Left lung (tissue), 10 donors: ENCODE data around the gene WDR20. TPM values are rescaled to one million over a fixed set of nuclear protein-coding genes. Genes with fewer than 3 reads are reported as not detected.

Experiments
- ATAC-seq: fragments of 200-7000 bp; cut with Tn5 transposase; one replicate; pipeline ENCODE4 v1.9.1; 2020; ENCODE audit warnings: moderate library complexity
- DNase-seq, 4 donors: peaks; one replicate each; pipeline ENCODE4 v3.0.0-alpha.2; 2013 to 2020
- H3K27ac ChIP-seq, 2 donors: fragments of 200-600 bp; sonication (generic) in 1 of 2; one replicate each; pipeline versions ENCODE4 v1.5.0 to v1.8.0; 2020 to 2021
- H3K27me3 ChIP-seq, 2 donors: fragments of 200-600 bp; sonication (generic) in 1 of 2; one replicate each; pipeline versions ENCODE4 v1.5.0 to v1.8.0; 2020 to 2021
- H3K36me3 ChIP-seq, 2 donors: fragments of 200-600 bp; sonication (generic) in 1 of 2; one replicate each; pipeline versions ENCODE4 v1.5.0 to v1.8.0; 2020 to 2021
- H3K4me1 ChIP-seq, 2 donors: fragments of 200-600 bp; one replicate each; pipeline ENCODE4 v1.8.0; 2021
- H3K4me3 ChIP-seq, 2 donors: fragments of 200-600 bp; sonication (generic) in 1 of 2; one replicate each; pipeline versions ENCODE4 v1.5.0 to v1.8.0; 2020 to 2021; ENCODE audit warnings: mild to moderate bottlenecking in 1 of 2
- H3K9me3 ChIP-seq, 2 donors: fragments of 200-600 bp; sonication (generic) in 1 of 2; one replicate each; pipeline versions ENCODE4 v1.5.0 to v1.8.0; 2020 to 2021
- CTCF ChIP-seq, 2 donors: fragments of 200-600 bp; sonication (generic) in 1 of 2; IDR thresholded peaks; one replicate each; pipeline versions ENCODE4 v1.5.0 to v1.8.0; 2021; ENCODE audit warnings: antibody characterized with exemption in 2 of 2
- intact Hi-C, 2 donors: fragments of 100-400 bp; cut with DNase I; formaldehyde crosslinking; loops; one replicate each; pipeline versions ENCODE4 v1.11.2 to v1.14.2; 2022
- polyA plus RNA-seq, 6 donors: library from polyadenylated mRNA; unstranded; fragments of 120-200 nt; gene quantifications; one replicate each; pipeline ENCODE4 v1.2.1, GENCODE V29; 2013; ENCODE audit not compliant: insufficient read length in 6 of 6
- total RNA-seq, 2 donors: library from RNA; stranded (reverse); fragmentation: NEBNext Ultra II Directional; extraction: Animal tissue kit (Norgen Biotek cat#: 25700); gene quantifications; one replicate each; pipeline ENCODE4 v1.2.1, GENCODE V29; 2021
- donor health status: DM: no; HTN: yes; CAD: no.
- donor health status: DM: no; HTN: no; CAD: no.

WDR20 gene
- total and polyA plus RNA-seq, 8 donors = 22.4 to 28.4 (median 26.2) TPM

GRCh38 chr14:102182936-102183619 lies 43.4 kb downstream of the WDR20 start:
- H3K9me3 ChIP-seq = no peaks in the 10 kb centered on the region
- no peak overlapping the region for H3K27ac ChIP-seq
- H3K27me3 ChIP-seq = no peaks in the 10 kb centered on the region
- no peaks in the 10 kb centered on the region for H3K36me3 ChIP-seq
- intact Hi-C loops = no loop called here
- TF ChIP-seq CTCF (IDR thresholded peaks at IDR 0.05) = no peak
- peak in 2 of 4 donors; percentile 25 to 28 for DNase-seq
- no peak overlapping the region for H3K4me3 ChIP-seq
- ATAC-seq = no peak
- peaks cover 16 to 48% of the 10 kb centered on the region in 2 donors for H3K4me1 ChIP-seq

- no peak for ATAC-seq
- no peak overlapping the region for H3K4me3 ChIP-seq
- no peak for DNase-seq
- no peak for TF ChIP-seq CTCF (IDR thresholded peaks at IDR 0.05)
- no peaks in the 10 kb centered on the region for H3K36me3 ChIP-seq
- no peak overlapping the region for H3K27ac ChIP-seq
- no peaks in the 10 kb centered on the region for H3K9me3 ChIP-seq
- H3K4me1 ChIP-seq = peaks cover 20 to 51% of the 10 kb centered on the region in 2 donors
- no peaks in the 10 kb centered on the region for H3K27me3 ChIP-seq
- intact Hi-C loops = no loop called here
Observed at GRCh38 chr14:102183886-102184285, 44.2 kb downstream of the WDR20 start.

GRCh38 chr14:102184316-102185035 lies 44.8 kb downstream of the WDR20 start:
- intact Hi-C loops = no loop called here
- no peaks in the 10 kb centered on the region for H3K9me3 ChIP-seq

GRCh38 chr14:102185360-102185759 lies 45.7 kb downstream of the WDR20 start:
- H3K27me3 ChIP-seq = no peaks in the 10 kb centered on the region
- no peak for DNase-seq
- no peak for TF ChIP-seq CTCF (IDR thresholded peaks at IDR 0.05)
- no peak for ATAC-seq
- H3K36me3 ChIP-seq = no peaks in the 10 kb centered on the region
- intact Hi-C loops = no loop called here
- H3K4me1 ChIP-seq = peaks cover 20 to 47% of the 10 kb centered on the region in 2 donors
- no peak overlapping the region for H3K4me3 ChIP-seq
- no peak overlapping the region for H3K27ac ChIP-seq
- H3K9me3 ChIP-seq = no peaks in the 10 kb centered on the region

More at GRCh38 chr14:102184316-102185035, 44.8 kb downstream of the WDR20 start:
- H3K4me3 ChIP-seq = no peak overlapping the region
- ATAC-seq (no peak), DNase-seq (no peak)
- H3K36me3 ChIP-seq = no peaks in the 10 kb centered on the region
- peaks cover 20 to 51% of the 10 kb centered on the region in 2 donors for H3K4me1 ChIP-seq
- H3K27me3 ChIP-seq = no peaks in the 10 kb centered on the region
- no peak for TF ChIP-seq CTCF (IDR thresholded peaks at IDR 0.05)
- H3K27ac ChIP-seq = no peak overlapping the region

- Histone ChIP-seq H3K36me3 (no peaks in the 10 kb centered on the region), H3K4me3 (no peak overlapping the region), H3K27ac (peak overlapping the region; percentile 45 to 61), H3K4me1 (peaks cover 20 to 38% of the 10 kb centered on the region in 2 donors), H3K9me3 (no peaks in the 10 kb centered on the region), H3K27me3 (no peaks in the 10 kb centered on the region)
- intact Hi-C loops = no loop called here
- TF ChIP-seq CTCF (IDR thresholded peaks at IDR 0.05) = no peak
- DNase-seq (no peak), ATAC-seq (peak; percentile 85)
Observed at GRCh38 chr14:102187044-102187443, 47.3 kb downstream of the WDR20 start.
